DMS153 (cell line): ENCODE measurements around the gene IKZF3.
A peak's percentile ranks its signal among the peaks of the same experiment; 100 is the strongest.
"Not testable (repeated sequence)": the region's sequence is repeated elsewhere in the genome, so short reads cannot be mapped to it uniquely, and the experiment has no call there.

ENCODE experiments used
- DNase-seq: peaks from one replicate; lab custom pipeline; 2025; lab: John Stamatoyannopoulos, UW

Gene IKZF3

GRCh38 chr17:39777534-39778365 is 86.4 kb downstream of the IKZF3 start:
- DNase-seq = no peak

GRCh38 chr17:39776252-39776651 is 87.9 kb downstream of the IKZF3 start:
- DNase-seq = no peak

GRCh38 chr17:39775031-39775430 is 89.1 kb downstream of the IKZF3 start:
- DNase-seq = no peak

GRCh38 chr17:39774047-39774446 is 90.1 kb downstream of the IKZF3 start:
- no peak for DNase-seq

GRCh38 chr17:39772987-39773934 is 90.9 kb downstream of the IKZF3 start:
- DNase-seq = no peak

GRCh38 chr17:39772415-39772814 is 91.7 kb downstream of the IKZF3 start:
- DNase-seq = no peak

- peak; percentile 86 for DNase-seq
These were observed 94.0 kb downstream of the IKZF3 start for GRCh38 chr17:39769974-39770587.

GRCh38 chr17:39767147-39767546 is 97.0 kb downstream of the IKZF3 start:
- no peak for DNase-seq

GRCh38 chr17:39765766-39766165 is 98.3 kb downstream of the IKZF3 start:
- DNase-seq = no peak

GRCh38 chr17:39765175-39765574 is 98.9 kb downstream of the IKZF3 start:
- no peak for DNase-seq

- DNase-seq = not testable (repeated sequence)
These were observed 99.9 kb downstream of the IKZF3 start for GRCh38 chr17:39764171-39764570.

- DNase-seq = no peak
These were observed 100.9 kb downstream of the IKZF3 start for GRCh38 chr17:39763051-39763820.

- no peak for DNase-seq
These were observed 102.1 kb downstream of the IKZF3 start for GRCh38 chr17:39761861-39762496.

- DNase-seq = no peak
These were observed 104.9 kb downstream of the IKZF3 start for GRCh38 chr17:39759204-39759603.

GRCh38 chr17:39757931-39758873 is 105.9 kb downstream of the IKZF3 start:
- DNase-seq = no peak

- DNase-seq = no peak
These were observed 106.9 kb downstream of the IKZF3 start for GRCh38 chr17:39757176-39757662.

- DNase-seq = no peak
These were observed 107.6 kb downstream of the IKZF3 start for GRCh38 chr17:39756380-39757079.

GRCh38 chr17:39755554-39756379 is 108.3 kb downstream of the IKZF3 start:
- no peak for DNase-seq
